Measurements from ENCODE around the gene AMTN. TPM values are rescaled to one million over a fixed set of nuclear protein-coding genes. Genes with fewer than 3 reads are reported as not detected.

Gene AMTN
- total and polyA plus RNA-seq, 4 donors: not detected

DNA sequence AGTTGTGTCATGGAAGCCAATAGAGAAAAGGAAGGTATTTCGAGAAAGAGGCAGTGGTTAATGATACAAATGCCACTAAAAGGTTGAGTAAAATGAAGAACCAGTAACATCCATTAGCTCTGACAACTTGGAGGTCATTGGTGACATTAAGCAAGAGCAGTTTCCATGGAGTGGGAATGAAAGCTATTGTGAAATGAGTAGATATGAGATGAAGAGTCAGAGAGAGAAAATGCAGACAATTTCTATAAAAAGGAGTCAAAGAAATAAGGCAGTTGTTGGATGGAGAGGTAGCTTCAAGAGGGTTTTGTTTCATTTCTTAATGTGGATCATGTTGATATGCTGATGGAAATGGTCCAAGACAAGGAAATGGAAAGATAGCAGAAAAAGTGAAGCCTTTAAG lies 9.6 kb upstream of the AMTN start:
- no peak for DNase-seq (ENCODE audit: low spot score)
- WGBS: 64% methylated on average over 1 of the region's 1 CpG
- Histone ChIP-seq H3K9ac (ENCODE audit: low read depth in 1 of 2, low read length in 2 of 2) (no peak overlapping the region), H3K27ac (ENCODE audit: low read depth in 1 of 2, low read length in 2 of 2) (no peak overlapping the region), H3K27me3 (ENCODE audit: control insufficient read depth in 4 of 4, insufficient read depth in 4 of 4, low read length in 3 of 4) (peaks cover 0 to 2% (median 0%) of the 10 kb centered on the region in 4 donors), H3K4me1 (ENCODE audit: control insufficient read depth in 4 of 4, insufficient read depth in 4 of 4, low read length in 3 of 4) (no peaks in the 10 kb centered on the region), H3K36me3 (ENCODE audit: control insufficient read depth in 4 of 4, insufficient read depth in 3 of 4, low read depth in 1 of 4, low read length in 3 of 4) (no peaks in the 10 kb centered on the region), H3K9me3 (ENCODE audit: control insufficient read depth in 4 of 4, low read length in 3 of 4) (no peaks in the 10 kb centered on the region), H3K4me3 (ENCODE audit: low read depth in 1 of 3, low read length in 3 of 3) (no peak overlapping the region)
- TF ChIP-seq HNF4A (conservative IDR thresholded peaks at IDR 0.05): no peak
- no peak for TF ChIP-seq YY1 (IDR thresholded peaks at IDR 0.05)
- TF ChIP-seq TAF1 (conservative IDR thresholded peaks at IDR 0.05): no peak
- TF ChIP-seq JUND (IDR thresholded peaks at IDR 0.05): no peak
- TF ChIP-seq, protein P1, sequence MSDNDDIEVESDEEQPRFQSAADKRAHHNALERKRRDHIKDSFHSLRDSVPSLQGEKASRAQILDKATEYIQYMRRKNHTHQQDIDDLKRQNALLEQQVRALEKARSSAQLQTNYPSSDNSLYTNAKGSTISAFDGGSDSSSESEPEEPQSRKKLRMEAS (IDR thresholded peaks at IDR 0.05): no peak
- TF ChIP-seq NR2F2 (IDR thresholded peaks at IDR 0.05): no peak
- TF ChIP-seq, protein P2, sequence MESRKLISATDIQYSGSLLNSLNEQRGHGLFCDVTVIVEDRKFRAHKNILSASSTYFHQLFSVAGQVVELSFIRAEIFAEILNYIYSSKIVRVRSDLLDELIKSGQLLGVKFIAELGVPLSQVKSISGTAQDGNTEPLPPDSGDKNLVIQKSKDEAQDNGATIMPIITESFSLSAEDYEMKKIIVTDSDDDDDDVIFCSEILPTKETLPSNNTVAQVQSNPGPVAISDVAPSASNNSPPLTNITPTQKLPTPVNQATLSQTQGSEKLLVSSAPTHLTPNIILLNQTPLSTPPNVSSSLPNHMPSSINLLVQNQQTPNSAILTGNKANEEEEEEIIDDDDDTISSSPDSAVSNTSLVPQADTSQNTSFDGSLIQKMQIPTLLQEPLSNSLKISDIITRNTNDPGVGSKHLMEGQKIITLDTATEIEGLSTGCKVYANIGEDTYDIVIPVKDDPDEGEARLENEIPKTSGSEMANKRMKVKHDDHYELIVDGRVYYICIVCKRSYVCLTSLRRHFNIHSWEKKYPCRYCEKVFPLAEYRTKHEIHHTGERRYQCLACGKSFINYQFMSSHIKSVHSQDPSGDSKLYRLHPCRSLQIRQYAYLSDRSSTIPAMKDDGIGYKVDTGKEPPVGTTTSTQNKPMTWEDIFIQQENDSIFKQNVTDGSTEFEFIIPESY (IDR thresholded peaks at IDR 0.05): no peak
- TF ChIP-seq, protein P3, sequence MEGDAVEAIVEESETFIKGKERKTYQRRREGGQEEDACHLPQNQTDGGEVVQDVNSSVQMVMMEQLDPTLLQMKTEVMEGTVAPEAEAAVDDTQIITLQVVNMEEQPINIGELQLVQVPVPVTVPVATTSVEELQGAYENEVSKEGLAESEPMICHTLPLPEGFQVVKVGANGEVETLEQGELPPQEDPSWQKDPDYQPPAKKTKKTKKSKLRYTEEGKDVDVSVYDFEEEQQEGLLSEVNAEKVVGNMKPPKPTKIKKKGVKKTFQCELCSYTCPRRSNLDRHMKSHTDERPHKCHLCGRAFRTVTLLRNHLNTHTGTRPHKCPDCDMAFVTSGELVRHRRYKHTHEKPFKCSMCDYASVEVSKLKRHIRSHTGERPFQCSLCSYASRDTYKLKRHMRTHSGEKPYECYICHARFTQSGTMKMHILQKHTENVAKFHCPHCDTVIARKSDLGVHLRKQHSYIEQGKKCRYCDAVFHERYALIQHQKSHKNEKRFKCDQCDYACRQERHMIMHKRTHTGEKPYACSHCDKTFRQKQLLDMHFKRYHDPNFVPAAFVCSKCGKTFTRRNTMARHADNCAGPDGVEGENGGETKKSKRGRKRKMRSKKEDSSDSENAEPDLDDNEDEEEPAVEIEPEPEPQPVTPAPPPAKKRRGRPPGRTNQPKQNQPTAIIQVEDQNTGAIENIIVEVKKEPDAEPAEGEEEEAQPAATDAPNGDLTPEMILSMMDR (IDR thresholded peaks at IDR 0.05; ENCODE audit: low read depth, low read length, missing input control): no peak
- no peak for TF ChIP-seq FOXA2 (IDR thresholded peaks at IDR 0.05)
- TF ChIP-seq RAD21 (IDR thresholded peaks at IDR 0.05): no peak
- TF ChIP-seq SP1 (IDR thresholded peaks at IDR 0.05): no peak
- TF ChIP-seq, protein P4, sequence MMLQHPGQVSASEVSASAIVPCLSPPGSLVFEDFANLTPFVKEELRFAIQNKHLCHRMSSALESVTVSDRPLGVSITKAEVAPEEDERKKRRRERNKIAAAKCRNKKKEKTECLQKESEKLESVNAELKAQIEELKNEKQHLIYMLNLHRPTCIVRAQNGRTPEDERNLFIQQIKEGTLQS (IDR thresholded peaks at IDR 0.05): no peak

DNA sequence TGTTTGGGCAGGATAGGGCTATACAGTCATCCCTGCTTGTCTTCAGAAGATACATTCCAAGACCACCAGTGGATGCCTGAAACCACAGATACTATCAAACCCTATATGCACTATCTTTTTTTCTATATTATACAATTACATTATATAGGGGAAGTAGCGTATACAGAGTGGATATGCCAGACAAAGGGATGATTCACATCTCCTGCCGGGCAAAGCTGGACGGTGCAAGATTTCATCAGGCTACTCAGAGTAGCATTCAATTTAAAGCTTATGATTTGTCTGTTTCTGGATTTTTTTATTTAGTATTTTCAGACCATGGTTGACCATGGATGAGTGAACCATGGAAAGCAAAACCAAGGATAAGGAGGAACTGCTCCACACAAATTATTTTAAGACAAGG lies 7.0 kb upstream of the AMTN start:
- Histone ChIP-seq H3K9me3 (ENCODE audit: control insufficient read depth in 4 of 4, low read length in 3 of 4) (no peaks in the 10 kb centered on the region), H3K9ac (ENCODE audit: low read depth in 1 of 2, low read length in 2 of 2) (no peak overlapping the region), H3K27ac (ENCODE audit: low read depth in 1 of 2, low read length in 2 of 2) (no peak overlapping the region), H3K4me3 (ENCODE audit: low read depth in 1 of 3, low read length in 3 of 3) (no peak overlapping the region), H3K4me1 (ENCODE audit: control insufficient read depth in 4 of 4, insufficient read depth in 4 of 4, low read length in 3 of 4) (no peaks in the 10 kb centered on the region), H3K36me3 (ENCODE audit: control insufficient read depth in 4 of 4, insufficient read depth in 3 of 4, low read depth in 1 of 4, low read length in 3 of 4) (no peaks in the 10 kb centered on the region), H3K27me3 (ENCODE audit: control insufficient read depth in 4 of 4, insufficient read depth in 4 of 4, low read length in 3 of 4) (peaks cover 0 to 2% (median 0%) of the 10 kb centered on the region in 4 donors)
- DNase-seq (ENCODE audit: low spot score): no peak
- WGBS: 91% methylated on average over 3 of the region's 3 CpGs
- no peak for TF ChIP-seq GABPA (IDR thresholded peaks at IDR 0.05 in 1 of 2, conservative IDR thresholded peaks at IDR 0.05 in 1 of 2)
- no peak for TF ChIP-seq EGR1 (IDR thresholded peaks at IDR 0.05; ENCODE audit: low read depth in 2 of 2)
- TF ChIP-seq, protein P1 (IDR thresholded peaks at IDR 0.05): no peak
- no peak for TF ChIP-seq NR2F2 (IDR thresholded peaks at IDR 0.05)
- TF ChIP-seq, protein P4 (IDR thresholded peaks at IDR 0.05): no peak
- TF ChIP-seq RXRA (IDR thresholded peaks at IDR 0.05): no peak
- TF ChIP-seq FOXA1 (IDR thresholded peaks at IDR 0.05): no peak
- TF ChIP-seq, protein P3 (IDR thresholded peaks at IDR 0.05; ENCODE audit: low read depth, low read length, missing input control): no peak
- TF ChIP-seq SP1 (IDR thresholded peaks at IDR 0.05): no peak
- no peak for TF ChIP-seq TAF1 (conservative IDR thresholded peaks at IDR 0.05)
- TF ChIP-seq RAD21 (IDR thresholded peaks at IDR 0.05): no peak
- TF ChIP-seq HNF4A (conservative IDR thresholded peaks at IDR 0.05): no peak
- TF ChIP-seq FOXA2 (IDR thresholded peaks at IDR 0.05): no peak
- TF ChIP-seq, protein P5, sequence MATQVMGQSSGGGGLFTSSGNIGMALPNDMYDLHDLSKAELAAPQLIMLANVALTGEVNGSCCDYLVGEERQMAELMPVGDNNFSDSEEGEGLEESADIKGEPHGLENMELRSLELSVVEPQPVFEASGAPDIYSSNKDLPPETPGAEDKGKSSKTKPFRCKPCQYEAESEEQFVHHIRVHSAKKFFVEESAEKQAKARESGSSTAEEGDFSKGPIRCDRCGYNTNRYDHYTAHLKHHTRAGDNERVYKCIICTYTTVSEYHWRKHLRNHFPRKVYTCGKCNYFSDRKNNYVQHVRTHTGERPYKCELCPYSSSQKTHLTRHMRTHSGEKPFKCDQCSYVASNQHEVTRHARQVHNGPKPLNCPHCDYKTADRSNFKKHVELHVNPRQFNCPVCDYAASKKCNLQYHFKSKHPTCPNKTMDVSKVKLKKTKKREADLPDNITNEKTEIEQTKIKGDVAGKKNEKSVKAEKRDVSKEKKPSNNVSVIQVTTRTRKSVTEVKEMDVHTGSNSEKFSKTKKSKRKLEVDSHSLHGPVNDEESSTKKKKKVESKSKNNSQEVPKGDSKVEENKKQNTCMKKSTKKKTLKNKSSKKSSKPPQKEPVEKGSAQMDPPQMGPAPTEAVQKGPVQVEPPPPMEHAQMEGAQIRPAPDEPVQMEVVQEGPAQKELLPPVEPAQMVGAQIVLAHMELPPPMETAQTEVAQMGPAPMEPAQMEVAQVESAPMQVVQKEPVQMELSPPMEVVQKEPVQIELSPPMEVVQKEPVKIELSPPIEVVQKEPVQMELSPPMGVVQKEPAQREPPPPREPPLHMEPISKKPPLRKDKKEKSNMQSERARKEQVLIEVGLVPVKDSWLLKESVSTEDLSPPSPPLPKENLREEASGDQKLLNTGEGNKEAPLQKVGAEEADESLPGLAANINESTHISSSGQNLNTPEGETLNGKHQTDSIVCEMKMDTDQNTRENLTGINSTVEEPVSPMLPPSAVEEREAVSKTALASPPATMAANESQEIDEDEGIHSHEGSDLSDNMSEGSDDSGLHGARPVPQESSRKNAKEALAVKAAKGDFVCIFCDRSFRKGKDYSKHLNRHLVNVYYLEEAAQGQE (IDR thresholded peaks at IDR 0.05): no peak
- TF ChIP-seq YY1 (IDR thresholded peaks at IDR 0.05): no peak
- TF ChIP-seq, protein P2 (IDR thresholded peaks at IDR 0.05): no peak
- no peak for TF ChIP-seq HNF4G (IDR thresholded peaks at IDR 0.05)
- TF ChIP-seq JUND (IDR thresholded peaks at IDR 0.05): no peak
